ENCODE measurements around the gene BRD2. TPM values are rescaled to one million over a fixed set of nuclear protein-coding genes. Genes with fewer than 3 reads are reported as not detected.
A peak's percentile ranks its signal among the peaks of the same experiment; 100 is the strongest.

The BRD2 gene
- total and polyA plus RNA-seq, 9 of the 15 experiments (the other 6 are each of a cell fraction or from before 2014, with no cell fraction given), result 19.0 to 252 (median 181) TPM

GRCh38 chr6:32967151-32968091 lies 973 bp upstream of the BRD2 start (continued):
- TF ChIP-seq DDX20 (tag; IDR thresholded peaks at IDR 0.05; ENCODE audit: low read depth) (no peak), ZNF253 (CRISPR knock-in tag; conservative IDR thresholded peaks at IDR 0.05) (no peak), CCAR2 (IDR thresholded peaks at IDR 0.05; ENCODE audit: low read depth, low read length) (no peak), TRIM24 (IDR thresholded peaks at IDR 0.05) (0 out of 4 replicates have a peak, but pooled peaks of 1 of the 2 experiments have one; percentile 26), SRSF3 (IDR thresholded peaks at IDR 0.05; ENCODE audit: insufficient read depth, low read length) (no peak), ZSCAN29 (IDR thresholded peaks at IDR 0.05) (no peak), CREB3 (tag; conservative IDR thresholded peaks at IDR 0.05; ENCODE audit: low read depth) (no peak), SNIP1 (IDR thresholded peaks at IDR 0.05; ENCODE audit: low read depth) (peak; percentile 36; the same call in 1 of the 2 replicates), L3MBTL2 (IDR thresholded peaks at IDR 0.05) (no peak), SMARCB1 (IDR thresholded peaks at IDR 0.05; ENCODE audit: insufficient read length, low read depth) (no peak), ZBTB2 (IDR thresholded peaks at IDR 0.05) (0 out of 2 replicates have a peak, but pooled peaks have one; percentile 10), ZNF561 (CRISPR knock-in tag; conservative IDR thresholded peaks at IDR 0.05) (no peak), ZNF316 (IDR thresholded peaks at IDR 0.05) (0 out of 2 replicates have a peak, but pooled peaks have one; percentile 1), ETV6 (IDR thresholded peaks at IDR 0.05; ENCODE audit: borderline replicate concordance in 1 of 2, low read depth in 2 of 2, low read length in 1 of 2) (peak; percentile 82 to 84; a peak in 3 of 4 replicates), ETV6 (CRISPR knock-in tag; IDR thresholded peaks at IDR 0.05; ENCODE audit: borderline replicate concordance) (no peak), ZNF589 (CRISPR knock-in tag; IDR thresholded peaks at IDR 0.05; ENCODE audit: low read depth) (no peak; the same call in 1 of the 2 replicates)
- TF ChIP-seq, protein P1, sequence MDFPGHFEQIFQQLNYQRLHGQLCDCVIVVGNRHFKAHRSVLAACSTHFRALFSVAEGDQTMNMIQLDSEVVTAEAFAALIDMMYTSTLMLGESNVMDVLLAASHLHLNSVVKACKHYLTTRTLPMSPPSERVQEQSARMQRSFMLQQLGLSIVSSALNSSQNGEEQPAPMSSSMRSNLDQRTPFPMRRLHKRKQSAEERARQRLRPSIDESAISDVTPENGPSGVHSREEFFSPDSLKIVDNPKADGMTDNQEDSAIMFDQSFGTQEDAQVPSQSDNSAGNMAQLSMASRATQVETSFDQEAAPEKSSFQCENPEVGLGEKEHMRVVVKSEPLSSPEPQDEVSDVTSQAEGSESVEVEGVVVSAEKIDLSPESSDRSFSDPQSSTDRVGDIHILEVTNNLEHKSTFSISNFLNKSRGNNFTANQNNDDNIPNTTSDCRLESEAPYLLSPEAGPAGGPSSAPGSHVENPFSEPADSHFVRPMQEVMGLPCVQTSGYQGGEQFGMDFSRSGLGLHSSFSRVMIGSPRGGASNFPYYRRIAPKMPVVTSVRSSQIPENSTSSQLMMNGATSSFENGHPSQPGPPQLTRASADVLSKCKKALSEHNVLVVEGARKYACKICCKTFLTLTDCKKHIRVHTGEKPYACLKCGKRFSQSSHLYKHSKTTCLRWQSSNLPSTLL (IDR thresholded peaks at IDR 0.05), result no peak
- TF ChIP-seq, protein P2, sequence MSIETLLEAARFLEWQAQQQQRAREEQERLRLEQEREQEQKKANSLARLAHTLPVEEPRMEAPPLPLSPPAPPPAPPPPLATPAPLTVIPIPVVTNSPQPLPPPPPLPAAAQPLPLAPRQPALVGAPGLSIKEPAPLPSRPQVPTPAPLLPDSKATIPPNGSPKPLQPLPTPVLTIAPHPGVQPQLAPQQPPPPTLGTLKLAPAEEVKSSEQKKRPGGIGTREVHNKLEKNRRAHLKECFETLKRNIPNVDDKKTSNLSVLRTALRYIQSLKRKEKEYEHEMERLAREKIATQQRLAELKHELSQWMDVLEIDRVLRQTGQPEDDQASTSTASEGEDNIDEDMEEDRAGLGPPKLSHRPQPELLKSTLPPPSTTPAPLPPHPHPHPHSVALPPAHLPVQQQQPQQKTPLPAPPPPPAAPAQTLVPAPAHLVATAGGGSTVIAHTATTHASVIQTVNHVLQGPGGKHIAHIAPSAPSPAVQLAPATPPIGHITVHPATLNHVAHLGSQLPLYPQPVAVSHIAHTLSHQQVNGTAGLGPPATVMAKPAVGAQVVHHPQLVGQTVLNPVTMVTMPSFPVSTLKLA (conservative IDR thresholded peaks at IDR 0.05), result no peak
- TF ChIP-seq, protein P3, sequence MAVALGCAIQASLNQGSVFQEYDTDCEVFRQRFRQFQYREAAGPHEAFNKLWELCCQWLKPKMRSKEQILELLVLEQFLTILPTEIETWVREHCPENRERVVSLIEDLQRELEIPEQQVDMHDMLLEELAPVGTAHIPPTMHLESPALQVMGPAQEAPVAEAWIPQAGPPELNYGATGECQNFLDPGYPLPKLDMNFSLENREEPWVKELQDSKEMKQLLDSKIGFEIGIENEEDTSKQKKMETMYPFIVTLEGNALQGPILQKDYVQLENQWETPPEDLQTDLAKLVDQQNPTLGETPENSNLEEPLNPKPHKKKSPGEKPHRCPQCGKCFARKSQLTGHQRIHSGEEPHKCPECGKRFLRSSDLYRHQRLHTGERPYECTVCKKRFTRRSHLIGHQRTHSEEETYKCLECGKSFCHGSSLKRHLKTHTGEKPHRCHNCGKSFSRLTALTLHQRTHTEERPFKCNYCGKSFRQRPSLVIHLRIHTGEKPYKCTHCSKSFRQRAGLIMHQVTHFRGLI (CRISPR knock-in tag; IDR thresholded peaks at IDR 0.05), result no peak

All from K562 (cell line).